GM19025 (cell line): Measurements from ENCODE around the gene SPRR3.
"Not testable (repeated sequence)": the region's sequence is repeated elsewhere in the genome, so short reads cannot be mapped to it uniquely, and the experiment has no call there.

Experiments used
- ATAC-seq: cut with Tn5 transposase; IDR thresholded peaks from one replicate; pipeline ENCODE4 v1.9.1; 2021; ENCODE audit warnings: mild to moderate bottlenecking, low read depth, moderate library complexity; ENCODE audit not compliant: unreplicated experiment

SPRR3 gene

GRCh38 chr1:152982076-152982475 is 19.5 kb upstream of the SPRR3 start:
- ATAC-seq: no peak

- ATAC-seq: no peak
These were observed 18.3 kb upstream of the SPRR3 start for GRCh38 chr1:152983234-152983633.

- no peak for ATAC-seq
These were observed 17.8 kb upstream of the SPRR3 start, which contains the start of gene SPRR1A for GRCh38 chr1:152983743-152984142. TSS of gene SPRR1A (plus strand) at chr1:152984081. CDS start at chr1:152985231, 1,150 bp downstream.

GRCh38 chr1:152986578-152986977 is 15.0 kb upstream of the SPRR3 start:
- ATAC-seq: no peak

- ATAC-seq: no peak
These were observed 8.4 kb upstream of the SPRR3 start for GRCh38 chr1:152993186-152993585.

- ATAC-seq: no peak
These were observed 5.7 kb upstream of the SPRR3 start for GRCh38 chr1:152995842-152996241.

GRCh38 chr1:152996633-152997400 is 4.7 kb upstream of the SPRR3 start:
- ATAC-seq: no peak

- ATAC-seq: no peak
These were observed 3.6 kb upstream of the SPRR3 start for GRCh38 chr1:152997901-152998300.

GRCh38 chr1:152998476-152998875 is 3.1 kb upstream of the SPRR3 start:
- no peak for ATAC-seq

- no peak for ATAC-seq
These were observed 1.7 kb upstream of the SPRR3 start for GRCh38 chr1:152999818-153000217.

- ATAC-seq: no peak
These were observed 1.3 kb upstream of the SPRR3 start for GRCh38 chr1:153000294-153000693.

- ATAC-seq: not testable (repeated sequence)
These were observed 9.7 kb downstream of the SPRR3 start for GRCh38 chr1:153011235-153011758.

GRCh38 chr1:153021829-153022228 is 20.3 kb downstream of the SPRR3 start:
- not testable (repeated sequence) for ATAC-seq

GRCh38 chr1:153022340-153022739 is 20.8 kb downstream of the SPRR3 start:
- ATAC-seq: not testable (repeated sequence)

GRCh38 chr1:153023109-153023508 is 21.6 kb downstream of the SPRR3 start:
- ATAC-seq: no peak

- ATAC-seq: no peak
These were observed 22.9 kb downstream of the SPRR3 start for GRCh38 chr1:153024413-153024812.

- ATAC-seq: no peak
These were observed 24.2 kb downstream of the SPRR3 start for GRCh38 chr1:153025797-153026196.

- no peak for ATAC-seq
These were observed 27.2 kb downstream of the SPRR3 start for GRCh38 chr1:153028766-153029165.

GRCh38 chr1:153030895-153031294 is 29.3 kb downstream of the SPRR3 start, which contains the start of gene SPRR1B:
TSS of gene SPRR1B (plus strand) at chr1:153031203. CDS start at chr1:153032346, 1,143 bp downstream.
- no peak for ATAC-seq

- no peak for ATAC-seq
These were observed 30.5 kb downstream of the SPRR3 start for GRCh38 chr1:153032073-153032472.

GRCh38 chr1:153032677-153033308 is 31.2 kb downstream of the SPRR3 start:
- ATAC-seq: no peak

- ATAC-seq: no peak
These were observed 33.7 kb downstream of the SPRR3 start for GRCh38 chr1:153035211-153035610.
